Sigmoid colon (tissue), 4 donors: ENCODE results near the gene CCNL2.

Experiments
- EP300 ChIP-seq, 4 donors: sonication (generic); formaldehyde crosslinking; IDR thresholded peaks; one replicate each; pipeline ENCODE4 v1.6.1; 2017; ENCODE audit warnings: antibody characterized with exemption in 4 of 4
- POLR2A ChIP-seq, 2 donors: fragments of 450-650 bp; IDR thresholded peaks; one replicate each; pipeline ENCODE4 v1.6.1; 2016; ENCODE audit warnings: antibody characterized with exemption in 2 of 2, mild to moderate bottlenecking in 2 of 2, moderate library complexity in 2 of 2

DNA sequence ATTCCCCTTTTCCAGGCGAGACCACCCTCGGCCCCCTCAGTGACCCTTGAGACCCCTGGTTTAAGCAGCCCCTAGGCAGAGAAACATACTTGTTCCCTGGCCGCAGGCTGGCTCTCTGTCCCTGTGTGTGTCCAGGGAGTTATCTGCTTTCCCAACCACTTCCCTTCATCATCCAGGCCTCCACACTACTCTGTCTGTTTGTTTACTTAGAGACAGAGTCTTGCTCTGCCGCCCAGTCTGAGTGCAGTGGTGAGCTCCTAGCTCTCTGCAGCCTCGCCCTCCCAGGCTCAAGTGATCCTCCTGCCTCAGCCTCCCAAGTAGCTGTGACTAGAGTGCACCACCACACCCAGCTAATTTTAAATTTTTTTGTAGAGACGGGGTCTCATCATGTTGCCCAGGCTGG lies 30.5 kb upstream of the CCNL2 start:
- TF ChIP-seq POLR2A (IDR thresholded peaks at IDR 0.05): no peak
- TF ChIP-seq EP300 (IDR thresholded peaks at IDR 0.05): no peak
